ENCODE data around the gene IDUA.

The IDUA gene

GRCh38 chr4:1001561-1002130, 14.8 kb downstream of the IDUA start:
- no peaks in the 10 kb centered on the region for H3K9me2 ChIP-seq (replicated peaks; ENCODE audit: insufficient read depth, low read length)
- DNase-seq, result no peak
- no peaks in the 10 kb centered on the region for H3K4me1 ChIP-seq (ENCODE audit: low read length)
- H3K9ac ChIP-seq (ENCODE audit: low read length), result no peak overlapping the region
- no peak overlapping the region for H2AFZ ChIP-seq (ENCODE audit: low read length)
- H3K79me2 ChIP-seq (ENCODE audit: low read length), result no peaks in the 10 kb centered on the region
- no peak overlapping the region for H3K27ac ChIP-seq (ENCODE audit: low read length)
- H3K4me2 ChIP-seq (ENCODE audit: low read depth, low read length), result no peak overlapping the region
- H3K27me3 ChIP-seq (replicated peaks; ENCODE audit: insufficient read depth, low read length), result no peaks in the 10 kb centered on the region
- H3K36me3 ChIP-seq (replicated peaks; ENCODE audit: insufficient read depth, low read length), result no peaks in the 10 kb centered on the region
- TF ChIP-seq CTCF (IDR thresholded peaks at IDR 0.05; ENCODE audit: low read length), result no peak
- TF ChIP-seq EZH2phosphoT487 (IDR thresholded peaks at IDR 0.05; ENCODE audit: low read length), result no peak
- TF ChIP-seq EZH2 (optimal IDR thresholded peaks at IDR 0.05; ENCODE audit: low read depth, low read length), result no peak
- H3K4me3 ChIP-seq (ENCODE audit: low read length), result no peak overlapping the region
- H4K20me1 ChIP-seq (ENCODE audit: insufficient read depth, low read length), result no peaks in the 10 kb centered on the region
- H3K9me3 ChIP-seq (replicated peaks; ENCODE audit: insufficient read depth, low read length), result no peaks in the 10 kb centered on the region
- no peaks in the 10 kb centered on the region for H3F3A ChIP-seq (ENCODE audit: insufficient read depth, low read length)

DNA sequence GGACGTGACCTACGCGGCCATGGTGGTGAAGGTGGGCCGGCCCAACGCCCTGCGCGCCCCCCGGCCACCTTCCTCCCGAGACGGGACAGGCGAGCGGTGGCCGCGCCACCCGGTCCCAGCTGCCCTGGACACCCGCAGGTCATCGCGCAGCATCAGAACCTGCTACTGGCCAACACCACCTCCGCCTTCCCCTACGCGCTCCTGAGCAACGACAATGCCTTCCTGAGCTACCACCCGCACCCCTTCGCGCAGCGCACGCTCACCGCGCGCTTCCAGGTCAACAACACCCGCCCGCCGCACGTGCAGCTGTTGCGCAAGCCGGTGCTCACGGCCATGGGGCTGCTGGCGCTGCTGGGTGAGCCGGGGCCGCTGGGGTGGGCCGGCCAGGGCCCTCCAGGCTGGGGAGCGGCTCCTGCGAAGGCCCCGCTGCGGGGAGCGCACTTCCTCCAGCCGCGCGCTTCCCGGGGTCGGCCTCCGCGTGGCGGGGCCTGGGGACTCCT, 15.3 kb downstream of the IDUA start:
- no peaks in the 10 kb centered on the region for H3K9me3 ChIP-seq (replicated peaks; ENCODE audit: insufficient read depth, low read length)
- H3K36me3 ChIP-seq (replicated peaks; ENCODE audit: insufficient read depth, low read length), result no peaks in the 10 kb centered on the region
- H4K20me1 ChIP-seq (ENCODE audit: insufficient read depth, low read length), result no peaks in the 10 kb centered on the region
- no peaks in the 10 kb centered on the region for H3K9me2 ChIP-seq (replicated peaks; ENCODE audit: insufficient read depth, low read length)
- H3K27ac ChIP-seq (ENCODE audit: low read length), result no peak overlapping the region
- H3K79me2 ChIP-seq (ENCODE audit: low read length), result no peaks in the 10 kb centered on the region
- no peaks in the 10 kb centered on the region for H3K27me3 ChIP-seq (replicated peaks; ENCODE audit: insufficient read depth, low read length)
- no peaks in the 10 kb centered on the region for H3F3A ChIP-seq (ENCODE audit: insufficient read depth, low read length)
- no peak for DNase-seq
- H3K4me3 ChIP-seq (ENCODE audit: low read length), result no peak overlapping the region
- H3K4me1 ChIP-seq (ENCODE audit: low read length), result no peaks in the 10 kb centered on the region
- TF ChIP-seq EZH2 (optimal IDR thresholded peaks at IDR 0.05; ENCODE audit: low read depth, low read length) (no peak), EZH2phosphoT487 (IDR thresholded peaks at IDR 0.05; ENCODE audit: low read length) (no peak), CTCF (IDR thresholded peaks at IDR 0.05; ENCODE audit: low read length) (no peak)
- no peak overlapping the region for H3K4me2 ChIP-seq (ENCODE audit: low read depth, low read length)
- no peak overlapping the region for H2AFZ ChIP-seq (ENCODE audit: low read length)
- H3K9ac ChIP-seq (ENCODE audit: low read length), result no peak overlapping the region

- Histone ChIP-seq H3K4me1 (ENCODE audit: low read length) (no peaks in the 10 kb centered on the region), H3K4me2 (ENCODE audit: low read depth, low read length) (no peak overlapping the region), H2AFZ (ENCODE audit: low read length) (no peak overlapping the region), H3K9me3 (replicated peaks; ENCODE audit: insufficient read depth, low read length) (no peaks in the 10 kb centered on the region), H3K9me2 (replicated peaks; ENCODE audit: insufficient read depth, low read length) (no peaks in the 10 kb centered on the region), H3K9ac (ENCODE audit: low read length) (no peak overlapping the region), H3K27me3 (replicated peaks; ENCODE audit: insufficient read depth, low read length) (no peaks in the 10 kb centered on the region), H3K36me3 (replicated peaks; ENCODE audit: insufficient read depth, low read length) (no peaks in the 10 kb centered on the region), H3K27ac (ENCODE audit: low read length) (no peak overlapping the region), H3K79me2 (ENCODE audit: low read length) (no peaks in the 10 kb centered on the region), H4K20me1 (ENCODE audit: insufficient read depth, low read length) (no peaks in the 10 kb centered on the region), H3K4me3 (ENCODE audit: low read length) (no peak overlapping the region), H3F3A (ENCODE audit: insufficient read depth, low read length) (no peaks in the 10 kb centered on the region)
- TF ChIP-seq EZH2 (optimal IDR thresholded peaks at IDR 0.05; ENCODE audit: low read depth, low read length) (no peak), CTCF (IDR thresholded peaks at IDR 0.05; ENCODE audit: low read length) (no peak), EZH2phosphoT487 (IDR thresholded peaks at IDR 0.05; ENCODE audit: low read length) (no peak)
- no peak for DNase-seq
Measured at GRCh38 chr4:1002631-1003251, 15.9 kb downstream of the IDUA start.
